KOPT-K1 (cell line): ENCODE results near the gene CAV1.
"Not testable (repeated sequence)": the region's sequence is repeated elsewhere in the genome, so short reads cannot be mapped to it uniquely, and the experiment has no call there.

Experiments
- H3K27ac ChIP-seq: fragments of 200-600 bp; sonication (generic); 2 replicates; pipeline ENCODE4 v1.5.1; 2016; ENCODE audit warnings: antibody characterized with exemption, mild to moderate bottlenecking, low read depth, low read length; ENCODE audit not compliant: poor library complexity, severe bottlenecking
- H3K36me3 ChIP-seq: fragments of 200-600 bp; sonication (generic); 2 replicates; pipeline ENCODE4 v1.5.1; 2017; ENCODE audit warnings: antibody characterized with exemption, mild to moderate bottlenecking, low read length, moderate library complexity; ENCODE audit not compliant: insufficient read depth
- H3K9me3 ChIP-seq: fragments of 200-600 bp; sonication (generic); 2 replicates; pipeline ENCODE4 v1.5.1; 2017; ENCODE audit warnings: antibody characterized with exemption, low read length, mild to moderate bottlenecking; ENCODE audit not compliant: insufficient read depth, poor library complexity, severe bottlenecking

Gene CAV1

DNA sequence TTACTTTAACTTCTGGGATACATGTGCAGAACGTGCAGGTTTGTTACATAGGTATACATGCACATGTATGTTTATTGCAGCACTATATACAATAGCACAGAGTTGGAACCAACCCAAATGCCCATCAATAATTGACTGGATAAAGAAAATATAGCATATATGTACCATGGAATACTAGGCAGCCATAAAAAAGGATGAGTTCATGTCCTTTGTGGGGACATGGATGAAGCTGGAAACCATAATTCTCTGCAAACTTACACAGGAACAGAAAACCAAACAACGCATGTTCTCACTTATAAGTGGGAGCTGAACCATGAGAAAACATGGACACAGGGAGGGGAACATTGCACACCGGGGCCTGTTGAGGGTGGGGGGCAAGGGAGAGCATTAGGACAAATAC lies 62.4 kb downstream of the CAV1 start:
- H3K36me3 ChIP-seq, H3K9me3 ChIP-seq, H3K27ac ChIP-seq: not testable (repeated sequence)

GRCh38 chr7:116588225-116588624 lies 63.4 kb downstream of the CAV1 start:
- Histone ChIP-seq H3K9me3 (no peaks in the 10 kb centered on the region), H3K36me3 (no peaks in the 10 kb centered on the region), H3K27ac (no peak overlapping the region)

DNA sequence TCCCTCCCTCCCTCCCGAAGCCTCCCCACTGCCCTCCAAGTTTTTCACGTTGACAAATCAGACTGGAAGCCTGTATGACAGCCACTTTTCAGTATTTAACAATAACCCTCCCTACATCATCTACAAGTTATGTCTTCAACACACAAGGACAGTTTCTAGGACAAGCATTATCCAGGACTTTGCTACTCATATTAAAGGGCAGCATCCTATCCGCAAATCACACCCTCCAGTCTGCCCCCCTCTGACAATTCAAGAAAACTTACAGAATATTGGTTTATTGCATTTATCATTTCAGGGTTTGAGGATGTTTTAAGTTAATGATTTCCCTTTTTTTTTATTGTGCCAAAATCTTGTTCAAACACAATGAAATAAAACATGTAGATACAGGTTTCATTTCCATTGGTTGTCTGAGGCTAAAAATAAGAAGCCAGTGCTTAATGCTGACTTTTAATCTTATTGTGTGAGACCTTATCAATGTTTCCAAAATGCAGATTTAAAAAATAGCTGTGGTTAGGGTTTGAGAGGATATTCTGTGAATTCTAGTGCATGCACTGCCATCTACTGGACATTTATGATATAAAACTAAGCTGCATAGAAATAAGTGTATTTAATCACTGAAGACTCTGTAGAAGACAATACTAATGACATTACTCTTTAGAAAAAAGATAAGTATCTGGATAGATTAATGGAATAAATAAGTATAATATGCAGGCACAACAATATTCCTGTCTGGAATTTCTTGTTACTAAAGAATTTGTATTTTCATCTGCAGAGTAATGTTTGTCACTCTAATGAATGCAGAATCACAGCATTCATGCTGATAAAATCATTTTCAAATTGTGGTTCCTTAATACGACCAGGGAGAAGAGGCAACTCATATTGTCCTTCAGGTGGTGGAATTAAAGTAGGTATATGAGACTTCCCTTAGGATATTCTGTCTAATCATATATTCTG lies 64.1 kb downstream of the CAV1 start:
- H3K36me3 ChIP-seq: no peaks in the 10 kb centered on the region
- H3K27ac ChIP-seq: no peak overlapping the region
- no peaks in the 10 kb centered on the region for H3K9me3 ChIP-seq

DNA sequence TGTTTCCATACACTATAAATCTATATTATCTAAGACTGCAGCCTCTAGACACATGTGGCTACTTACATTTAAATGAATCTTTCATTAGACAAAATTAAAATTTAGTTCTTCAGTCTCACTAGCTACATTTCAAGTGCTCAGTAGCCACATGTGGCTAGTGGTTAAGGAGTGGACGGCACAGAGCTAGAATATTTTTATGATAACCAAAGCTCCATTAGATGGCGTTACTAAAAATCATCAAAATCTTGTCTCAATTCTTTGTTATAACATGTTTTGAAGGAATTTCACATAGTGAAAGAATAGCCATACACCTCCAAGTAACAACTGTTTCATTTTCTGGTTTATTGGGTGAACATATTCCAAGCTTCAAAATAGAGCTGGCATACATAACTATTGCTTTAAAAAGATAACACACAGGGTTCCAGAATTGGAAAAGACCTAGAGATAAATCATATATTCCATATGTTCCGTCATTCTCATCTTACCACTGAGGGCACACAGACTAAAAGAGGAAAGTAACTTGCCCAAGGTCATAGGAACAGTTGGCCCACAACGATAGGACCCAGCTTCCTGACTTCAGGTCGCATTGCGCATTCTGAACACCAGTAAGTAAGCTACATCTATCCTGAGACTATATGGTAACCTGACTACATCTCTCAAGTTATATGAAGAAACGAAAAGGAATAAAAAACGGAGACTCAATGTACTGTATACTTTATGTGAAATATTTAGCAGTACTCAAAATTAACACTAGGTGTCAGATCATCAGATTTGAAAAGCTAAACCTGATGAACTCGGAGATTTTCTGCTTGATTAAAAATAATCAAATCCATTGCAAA lies 66.6 kb downstream of the CAV1 start:
- no peaks in the 10 kb centered on the region for H3K36me3 ChIP-seq
- no peak overlapping the region for H3K27ac ChIP-seq
- H3K9me3 ChIP-seq: no peaks in the 10 kb centered on the region

GRCh38 chr7:116592041-116592355 lies 67.2 kb downstream of the CAV1 start:
- Histone ChIP-seq H3K27ac (no peak overlapping the region), H3K9me3 (no peaks in the 10 kb centered on the region), H3K36me3 (no peaks in the 10 kb centered on the region)

- Histone ChIP-seq H3K9me3 (no peaks in the 10 kb centered on the region), H3K36me3 (no peaks in the 10 kb centered on the region), H3K27ac (no peak overlapping the region)
These were observed 67.6 kb downstream of the CAV1 start for GRCh38 chr7:116592445-116592844.

GRCh38 chr7:116593359-116594075 lies 68.7 kb downstream of the CAV1 start:
- H3K36me3 ChIP-seq: no peaks in the 10 kb centered on the region
- no peak overlapping the region for H3K27ac ChIP-seq

DNA sequence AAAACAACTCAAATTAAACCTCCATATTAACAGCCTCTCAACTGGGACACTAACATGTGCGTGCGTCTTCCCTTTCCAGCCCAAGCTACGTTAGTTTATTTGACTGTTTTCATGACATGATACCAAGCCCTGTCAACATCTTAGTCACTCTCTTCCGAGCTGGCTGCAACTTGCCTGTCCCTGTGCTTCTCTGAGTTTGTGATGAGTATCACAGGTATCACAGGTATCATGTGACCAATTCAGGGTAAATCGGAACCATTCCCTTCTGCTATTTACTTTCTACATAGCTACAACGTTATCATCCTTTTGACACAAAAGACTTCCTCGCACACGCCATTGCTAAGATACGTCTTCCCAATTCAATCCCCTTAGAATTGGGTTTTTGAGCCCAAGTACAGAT lies 70.2 kb downstream of the CAV1 start:
- H3K36me3 ChIP-seq: no peaks in the 10 kb centered on the region
- H3K9me3 ChIP-seq: no peaks in the 10 kb centered on the region
- H3K27ac ChIP-seq: no peak overlapping the region

More at GRCh38 chr7:116593359-116594075, 68.7 kb downstream of the CAV1 start:
- H3K9me3 ChIP-seq: no peaks in the 10 kb centered on the region

- no peaks in the 10 kb centered on the region for H3K36me3 ChIP-seq
- H3K9me3 ChIP-seq: no peaks in the 10 kb centered on the region
- H3K27ac ChIP-seq: no peak overlapping the region
These were observed 72.5 kb downstream of the CAV1 start for GRCh38 chr7:116597384-116597783.

GRCh38 chr7:116598278-116598677 lies 73.4 kb downstream of the CAV1 start:
- H3K36me3 ChIP-seq: no peaks in the 10 kb centered on the region
- H3K27ac ChIP-seq: no peak overlapping the region
- H3K9me3 ChIP-seq: no peaks in the 10 kb centered on the region

GRCh38 chr7:116598861-116599260 lies 74.0 kb downstream of the CAV1 start:
- H3K27ac ChIP-seq: no peak overlapping the region
- H3K9me3 ChIP-seq: no peaks in the 10 kb centered on the region
- no peaks in the 10 kb centered on the region for H3K36me3 ChIP-seq

- Histone ChIP-seq H3K27ac (no peak overlapping the region), H3K9me3 (no peaks in the 10 kb centered on the region)
These were observed 76.6 kb downstream of the CAV1 start for GRCh38 chr7:116601426-116601825.

DNA sequence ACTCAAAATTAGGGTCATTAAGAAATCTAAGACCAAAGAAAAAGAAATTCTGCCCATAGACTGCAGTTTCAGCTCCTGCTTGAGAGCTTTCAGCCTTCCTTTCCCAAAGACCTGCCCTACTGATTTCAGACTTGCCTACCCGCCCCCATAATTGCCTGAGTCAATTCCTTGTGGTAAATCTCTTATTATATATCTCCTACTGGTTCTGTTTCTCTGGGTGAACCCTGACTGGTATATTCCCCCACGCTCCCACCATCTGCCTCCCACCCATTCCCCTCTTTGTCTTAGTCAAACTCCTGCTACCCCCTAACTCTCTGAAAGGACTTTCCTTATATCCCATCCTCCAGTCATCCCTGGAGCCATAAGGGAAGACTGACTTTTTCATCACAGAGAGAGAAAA lies 82.5 kb downstream of the CAV1 start:
- H3K36me3 ChIP-seq: no peaks in the 10 kb centered on the region
- H3K9me3 ChIP-seq: no peaks in the 10 kb centered on the region
- H3K27ac ChIP-seq: no peak overlapping the region

More at GRCh38 chr7:116601426-116601825, 76.6 kb downstream of the CAV1 start:
- no peaks in the 10 kb centered on the region for H3K36me3 ChIP-seq

DNA sequence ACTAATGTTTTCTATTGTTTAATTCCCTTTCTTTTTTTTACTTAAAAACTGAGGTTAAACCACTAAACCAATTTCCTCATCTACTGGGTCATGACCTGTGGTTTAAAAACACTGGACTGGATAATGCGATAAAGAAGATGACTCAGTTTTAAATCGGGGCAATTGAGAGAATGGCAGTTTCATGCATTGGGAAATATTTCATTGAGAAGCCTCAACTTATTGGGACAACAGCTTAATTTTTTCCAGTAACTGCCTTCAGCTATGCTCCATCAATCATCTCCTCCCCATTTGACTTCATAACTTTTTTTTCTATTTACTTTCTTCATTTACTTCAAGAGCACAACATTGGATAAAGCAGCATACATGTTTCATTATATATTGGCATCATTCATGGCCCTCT lies 85.4 kb downstream of the CAV1 start:
- H3K36me3 ChIP-seq: no peaks in the 10 kb centered on the region
- no peak overlapping the region for H3K27ac ChIP-seq
- no peaks in the 10 kb centered on the region for H3K9me3 ChIP-seq

DNA sequence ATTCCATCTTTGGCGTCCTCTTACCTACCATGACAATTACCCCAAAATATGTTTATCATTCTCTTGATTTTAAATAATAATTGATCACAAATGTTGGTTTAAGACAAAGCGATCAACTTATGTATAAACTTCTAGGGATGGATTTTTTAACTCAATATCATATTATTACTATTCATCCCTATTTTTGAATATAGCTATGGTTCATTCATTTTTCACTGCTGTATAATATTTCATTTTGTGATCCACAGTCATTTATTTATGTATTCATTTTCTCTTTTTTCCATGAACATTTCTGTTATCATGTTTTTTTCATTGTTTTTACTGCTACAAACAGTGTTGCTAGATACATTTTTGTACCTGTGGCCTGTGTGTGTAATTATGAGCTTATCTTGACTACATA lies 85.9 kb downstream of the CAV1 start:
- Histone ChIP-seq H3K9me3 (no peaks in the 10 kb centered on the region), H3K27ac (no peak overlapping the region), H3K36me3 (no peaks in the 10 kb centered on the region)
